ENCODE measurements around the gene MAST4.

Gene MAST4

DNA sequence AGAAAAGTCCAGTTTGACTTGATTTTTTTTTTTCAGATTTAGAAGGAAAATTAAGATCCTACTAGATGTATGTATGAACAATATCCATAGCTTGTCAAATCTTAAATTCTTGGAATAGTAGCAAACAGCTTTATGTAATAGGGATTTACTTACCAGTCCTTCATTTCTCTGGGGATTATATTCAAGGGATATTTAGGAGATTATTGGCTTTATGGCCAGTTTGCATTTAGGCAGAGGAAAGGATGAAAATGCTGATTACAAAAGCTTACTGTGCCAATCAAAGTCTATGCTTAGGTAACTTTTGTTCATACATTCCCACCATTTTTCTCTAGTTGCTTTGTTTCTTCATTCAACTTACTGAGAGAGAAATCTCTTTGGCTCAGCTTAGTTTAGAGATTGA is 47.9 kb downstream of the MAST4 start:
- DNase-seq (ENCODE audit: low read depth in 2 of 2, low spot score in 1 of 2), result no peak

DNA sequence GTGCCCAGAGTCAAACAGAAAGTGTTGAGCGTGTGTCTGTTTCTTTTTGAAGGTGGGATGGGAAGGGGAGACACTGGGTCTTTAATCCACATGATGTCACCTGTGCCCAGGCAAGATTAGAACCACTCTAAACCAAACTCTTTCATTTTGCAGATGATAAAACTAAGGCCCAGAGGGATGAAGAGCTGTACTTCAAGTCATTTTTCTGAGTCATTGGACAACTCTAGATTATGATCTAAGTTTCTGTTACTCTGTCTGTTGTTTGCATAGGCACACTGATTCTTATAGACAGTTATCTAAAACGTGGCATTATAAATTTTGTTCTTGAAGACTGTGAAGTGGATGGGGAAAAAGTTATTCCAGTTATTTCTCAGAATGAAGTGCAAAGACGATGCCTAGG is 48.8 kb downstream of the MAST4 start:
- no peak for DNase-seq (ENCODE audit: low read depth in 2 of 2, low spot score in 1 of 2)

DNA sequence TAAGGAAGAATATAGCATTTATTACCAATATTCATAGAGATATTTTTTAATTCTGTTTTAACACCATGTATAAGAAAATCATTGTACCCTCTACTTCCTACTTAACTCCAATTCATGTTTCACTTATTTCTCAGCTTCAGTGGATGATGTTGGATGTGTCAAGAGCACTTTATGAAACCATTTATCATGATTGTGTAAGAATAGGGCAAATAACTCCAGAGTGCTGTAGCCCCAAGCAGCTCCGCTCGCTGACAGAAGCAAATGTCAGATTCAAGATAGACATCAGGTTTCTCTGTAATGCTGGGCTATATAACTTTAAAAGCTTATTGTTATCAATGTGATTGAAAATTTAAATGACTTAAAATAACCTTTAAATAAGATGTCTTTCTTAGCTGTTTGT is 50.4 kb downstream of the MAST4 start:
- no peak for DNase-seq (ENCODE audit: low read depth in 2 of 2, low spot score in 1 of 2)

DNA sequence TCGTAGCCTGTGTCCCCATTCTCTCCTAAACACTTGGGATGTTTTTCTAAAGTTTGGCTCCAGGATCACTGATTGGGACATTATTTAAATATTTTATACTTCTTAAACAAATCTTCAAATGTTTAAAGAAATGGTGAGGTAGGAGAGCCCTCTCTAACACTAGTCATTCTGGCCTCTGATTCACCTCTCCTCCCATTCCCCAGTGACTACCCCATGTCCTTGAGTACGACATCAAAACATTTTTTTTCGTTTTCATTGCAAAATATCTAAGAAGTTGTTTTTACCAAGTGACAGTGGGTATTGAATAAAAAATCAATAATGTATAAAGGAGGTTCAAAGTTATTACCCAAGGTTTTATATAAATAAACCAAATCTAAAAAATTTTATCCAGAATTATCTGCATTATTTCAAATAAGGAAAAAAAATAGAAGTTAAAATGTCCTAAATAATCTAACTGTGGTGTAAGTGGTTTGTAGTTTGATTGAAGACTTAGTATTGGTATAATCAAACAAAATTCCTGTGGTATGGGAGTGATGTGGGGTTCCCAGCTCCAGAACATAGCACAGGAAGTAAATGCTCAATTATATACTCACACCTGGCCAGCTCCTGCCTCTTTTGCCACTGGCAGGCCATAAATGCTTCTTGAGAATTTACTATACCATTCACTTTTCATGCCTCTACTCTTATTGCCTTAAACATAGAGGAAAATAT is 51.1 kb downstream of the MAST4 start:
- no peak for DNase-seq (ENCODE audit: low read depth in 2 of 2, low spot score in 1 of 2)

DNA sequence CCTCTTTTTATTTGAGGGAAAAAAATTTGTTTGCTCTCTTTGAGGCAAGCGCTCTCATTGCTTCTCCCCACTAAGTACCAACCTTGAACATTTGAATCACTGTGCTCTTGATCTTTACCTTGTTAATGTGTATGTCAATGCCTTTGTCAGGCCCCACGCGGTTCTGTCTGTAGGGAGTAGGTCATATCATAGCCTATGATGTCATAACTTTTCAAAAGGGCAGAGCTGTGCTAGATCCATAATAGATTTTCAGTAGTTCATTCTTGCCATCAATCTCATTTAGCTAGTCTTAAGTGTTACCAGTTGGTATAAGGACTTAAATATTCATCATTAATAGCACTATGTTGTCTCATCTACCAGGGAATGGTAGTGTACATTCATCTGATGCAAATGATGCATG is 56.6 kb downstream of the MAST4 start:
- no peak for DNase-seq (ENCODE audit: low read depth in 2 of 2, low spot score in 1 of 2)

DNA sequence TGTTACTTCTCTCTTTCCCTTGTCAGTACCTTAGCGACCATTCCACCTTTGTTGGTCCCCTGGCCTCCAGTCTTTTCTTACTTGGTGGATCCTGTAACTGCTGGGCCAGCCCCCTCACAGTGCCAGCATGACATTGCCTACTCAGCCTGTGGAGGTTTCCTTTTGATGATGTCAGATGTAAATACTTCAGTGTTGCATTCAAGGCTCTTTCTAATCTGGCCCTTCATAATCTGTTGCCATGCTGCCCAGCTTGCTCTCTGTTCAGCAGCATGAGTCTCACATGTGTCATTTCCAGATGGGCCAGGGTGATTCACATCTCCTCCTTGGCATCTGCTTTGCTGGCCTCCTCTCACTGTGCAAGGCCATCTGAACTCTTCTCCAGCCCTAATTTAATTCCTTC is 57.1 kb downstream of the MAST4 start:
- DNase-seq (ENCODE audit: low read depth in 2 of 2, low spot score in 1 of 2), result no peak

DNA sequence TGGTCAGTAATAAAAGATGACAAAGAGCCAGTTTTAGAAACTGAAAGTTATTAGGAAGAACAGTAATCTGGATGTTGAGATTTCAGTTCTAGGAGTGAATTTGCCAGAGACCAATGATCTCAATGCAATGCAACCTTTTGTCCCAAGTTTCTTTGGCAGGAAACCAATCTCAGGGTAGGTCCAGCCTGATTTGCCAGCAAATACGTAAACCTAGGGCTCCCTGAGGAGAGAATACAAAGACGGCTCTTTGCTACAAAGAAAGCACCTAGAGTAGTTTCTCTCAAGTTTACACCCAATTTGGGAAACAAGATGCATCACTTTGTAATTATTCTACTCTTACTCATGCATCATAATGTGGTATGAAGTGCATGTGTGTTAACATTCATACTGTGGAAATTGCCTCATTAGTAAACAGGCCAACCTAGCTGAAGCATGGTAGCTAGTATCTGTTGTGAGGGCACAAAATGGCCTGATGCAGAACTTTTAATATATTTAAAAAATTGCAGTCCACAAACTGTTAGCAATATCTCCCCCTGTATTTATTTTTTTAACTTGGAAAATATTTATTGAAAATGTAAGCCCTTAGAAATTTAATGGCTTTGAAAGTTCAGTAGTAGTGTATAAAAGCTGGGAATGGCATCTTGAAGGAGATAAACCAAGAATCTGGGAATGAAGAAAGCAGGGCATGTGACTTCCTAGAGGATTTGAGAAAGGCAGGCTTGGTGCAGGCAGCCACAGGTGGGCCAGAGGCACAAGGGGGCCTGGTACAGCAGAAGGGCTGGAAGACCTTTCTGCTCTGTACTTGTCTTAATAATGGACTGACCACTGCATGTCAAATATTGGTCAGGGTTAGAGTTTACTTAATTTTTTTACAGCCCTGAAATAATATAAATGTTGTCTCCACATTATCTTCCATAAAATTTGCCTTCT is 59.5 kb downstream of the MAST4 start:
- no peak for DNase-seq (ENCODE audit: low read depth in 2 of 2, low spot score in 1 of 2)

DNA sequence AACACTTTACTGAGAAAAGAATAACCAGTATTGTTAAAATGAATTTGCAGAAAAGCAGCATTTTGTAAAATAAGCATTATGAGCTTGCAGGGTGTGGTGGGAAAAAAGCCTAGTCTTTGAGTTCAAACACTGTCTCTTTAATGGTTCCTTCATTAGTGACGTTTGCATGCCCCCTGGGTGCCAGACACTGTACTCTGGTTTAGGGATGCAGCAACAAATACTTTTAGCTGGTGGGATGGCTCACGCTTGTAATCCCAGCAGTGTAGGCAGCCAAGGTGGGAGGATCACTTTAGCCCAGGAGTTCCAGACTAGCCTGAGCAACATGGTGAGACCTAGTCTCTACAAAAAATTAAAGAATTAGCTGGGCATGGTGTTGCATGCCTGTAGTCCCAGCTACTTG is 62.3 kb downstream of the MAST4 start:
- DNase-seq (ENCODE audit: low read depth in 2 of 2, low spot score in 1 of 2), result no peak

DNA sequence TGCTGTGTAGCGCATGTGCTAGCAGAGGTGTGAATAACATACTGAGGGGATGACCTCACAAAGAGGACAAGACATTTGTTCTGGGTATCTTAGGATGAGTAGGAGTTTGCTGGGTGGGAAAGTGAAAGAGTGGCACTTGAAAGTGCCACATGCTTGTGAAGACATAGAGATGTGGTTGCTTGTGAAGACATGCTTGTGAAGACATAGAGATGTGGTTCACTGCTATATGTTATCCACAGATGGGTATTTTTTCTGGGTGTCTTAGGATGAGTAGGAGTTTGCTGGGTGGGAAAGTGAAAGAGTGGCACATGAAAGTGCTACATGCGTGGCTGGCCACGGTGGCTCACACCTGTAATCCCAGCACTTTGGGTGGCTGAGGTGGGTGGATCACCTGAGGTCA is 63.6 kb downstream of the MAST4 start:
- no peak for DNase-seq (ENCODE audit: low read depth in 2 of 2, low spot score in 1 of 2)

DNA sequence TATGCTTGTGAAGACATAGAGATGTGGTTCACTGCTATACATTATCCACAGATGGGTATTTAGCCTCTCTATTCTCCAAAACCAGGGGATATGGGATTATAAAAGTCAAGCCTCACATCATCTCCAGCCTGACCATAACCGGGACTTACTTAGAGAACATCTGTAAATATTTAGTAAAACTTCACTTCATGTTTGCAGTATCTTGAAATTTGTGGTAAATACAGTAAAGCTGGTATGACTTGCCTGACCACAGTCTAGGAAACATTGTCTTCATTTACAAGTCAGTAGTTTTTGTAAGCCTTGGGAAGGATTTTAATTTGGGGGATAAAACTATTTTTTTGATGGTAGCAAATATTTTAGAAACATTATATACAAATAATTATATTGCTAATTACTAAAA is 64.2 kb downstream of the MAST4 start:
- DNase-seq (ENCODE audit: low read depth in 2 of 2, low spot score in 1 of 2), result no peak

DNA sequence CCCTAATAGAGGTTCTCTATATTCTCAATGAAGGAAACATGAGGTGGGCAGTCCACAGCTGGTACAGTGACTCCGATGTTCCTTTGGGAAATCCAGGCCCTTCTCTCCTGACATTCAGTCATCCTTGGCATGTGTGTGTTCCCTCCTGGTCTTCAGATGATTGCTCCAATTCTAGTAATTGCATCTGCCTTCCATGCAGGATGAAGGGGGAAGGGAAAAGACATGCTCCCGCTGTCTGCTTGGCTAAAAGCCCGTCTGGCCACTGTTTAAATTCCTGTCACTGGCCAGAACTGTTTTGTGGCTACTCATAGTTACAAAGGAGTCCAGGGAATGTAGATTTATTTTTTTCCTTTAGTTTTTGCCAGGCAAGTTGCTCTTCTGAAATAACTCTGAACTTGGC is 65.0 kb downstream of the MAST4 start:
- DNase-seq (ENCODE audit: low read depth in 2 of 2, low spot score in 1 of 2), result no peak

DNA sequence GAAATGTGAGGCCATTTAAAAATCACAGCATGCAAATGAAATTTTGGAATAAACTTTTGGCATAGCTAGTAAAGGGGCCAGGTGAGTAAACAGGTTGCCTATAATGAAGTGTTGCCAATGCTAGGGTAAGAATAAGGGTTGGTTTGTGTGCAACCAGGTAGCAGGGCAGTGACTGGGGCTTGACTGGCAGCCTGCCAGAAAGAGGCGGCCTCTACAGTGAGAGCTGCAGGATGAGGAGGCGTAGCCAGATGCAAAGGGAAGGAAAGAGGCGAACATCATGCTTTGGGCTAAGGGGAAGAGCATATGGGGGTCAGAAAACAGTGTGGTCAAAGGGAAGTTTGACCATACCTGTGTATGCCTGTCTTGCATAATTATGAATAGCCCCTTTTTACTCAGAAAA is 70.6 kb downstream of the MAST4 start:
- no peak for DNase-seq (ENCODE audit: low read depth in 2 of 2, low spot score in 1 of 2)

DNA sequence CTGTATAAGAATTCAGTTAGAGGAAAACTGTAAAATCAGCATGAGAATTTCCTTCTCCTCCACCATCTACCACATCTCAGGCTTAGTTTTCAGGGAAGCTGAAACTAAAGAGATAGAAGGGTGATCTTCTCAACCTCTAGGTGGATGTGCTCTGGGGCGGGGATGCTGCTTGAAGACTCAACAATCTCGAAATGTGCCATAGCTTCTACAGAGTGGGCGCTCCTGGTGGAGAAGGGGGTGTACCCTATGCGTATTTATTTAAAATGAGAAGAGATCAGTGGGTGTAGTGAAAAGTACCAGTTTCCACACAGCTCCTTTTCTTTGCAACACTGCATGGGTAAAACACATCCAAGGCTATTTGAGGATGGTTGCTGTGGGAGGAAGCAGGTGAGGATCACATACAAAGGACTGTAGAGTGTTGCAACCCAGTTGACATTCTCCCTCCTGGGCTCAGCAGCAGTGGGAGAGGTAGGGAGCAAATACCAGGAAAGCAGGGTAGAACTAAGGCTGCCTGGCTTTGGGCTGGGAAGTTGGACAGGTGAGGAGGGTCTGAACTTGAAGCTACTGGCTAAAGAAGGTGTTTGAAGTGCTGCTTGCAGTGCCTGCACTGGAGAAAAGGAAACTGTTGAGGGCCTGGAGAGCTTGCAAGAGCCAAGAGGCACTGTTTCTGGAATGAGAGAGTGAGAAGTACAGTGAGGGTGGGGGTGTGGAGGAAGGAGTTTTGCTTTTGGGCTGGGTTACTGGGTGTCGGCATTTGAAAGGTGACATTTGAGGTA is 73.1 kb downstream of the MAST4 start:
- DNase-seq (ENCODE audit: low read depth in 2 of 2, low spot score in 1 of 2), result no peak

DNA sequence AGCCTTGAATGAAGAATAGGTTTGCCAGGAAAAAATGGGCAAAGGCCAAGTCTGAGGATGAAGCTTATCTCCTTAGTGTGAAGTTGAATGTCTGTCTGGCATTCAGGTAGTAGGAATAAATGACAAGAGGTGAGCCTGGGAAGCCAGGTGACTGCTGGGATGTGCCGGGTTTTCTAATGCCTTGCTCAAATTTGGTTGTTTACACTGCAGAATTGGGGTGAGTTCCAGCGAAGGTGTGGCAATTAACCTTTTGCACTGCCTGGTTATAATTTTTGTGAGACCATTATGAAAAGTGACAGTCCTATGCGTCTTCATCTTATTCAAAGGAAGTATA is 73.6 kb downstream of the MAST4 start:
- no peak for DNase-seq (ENCODE audit: low read depth in 2 of 2, low spot score in 1 of 2)

DNA sequence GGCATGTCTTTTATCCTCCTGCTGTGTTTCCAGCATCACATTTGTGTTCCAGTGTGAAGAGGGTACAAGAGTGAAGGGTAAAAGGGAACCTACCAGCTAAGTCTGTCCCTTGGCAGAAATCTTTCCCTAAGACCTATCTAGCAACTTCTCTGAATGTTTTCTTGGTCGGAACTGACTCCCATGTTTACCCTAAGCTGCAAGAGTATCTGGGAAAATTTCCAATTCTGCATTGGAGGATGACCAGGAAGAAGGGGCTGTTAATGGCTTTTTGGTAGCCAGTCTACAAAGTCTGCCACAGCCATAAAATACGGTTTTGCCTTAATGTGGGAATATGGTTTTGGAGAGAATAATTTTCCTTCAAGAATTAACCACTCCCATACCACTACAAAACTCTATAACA is 75.1 kb downstream of the MAST4 start:
- no peak for DNase-seq (ENCODE audit: low read depth in 2 of 2, low spot score in 1 of 2)

DNA sequence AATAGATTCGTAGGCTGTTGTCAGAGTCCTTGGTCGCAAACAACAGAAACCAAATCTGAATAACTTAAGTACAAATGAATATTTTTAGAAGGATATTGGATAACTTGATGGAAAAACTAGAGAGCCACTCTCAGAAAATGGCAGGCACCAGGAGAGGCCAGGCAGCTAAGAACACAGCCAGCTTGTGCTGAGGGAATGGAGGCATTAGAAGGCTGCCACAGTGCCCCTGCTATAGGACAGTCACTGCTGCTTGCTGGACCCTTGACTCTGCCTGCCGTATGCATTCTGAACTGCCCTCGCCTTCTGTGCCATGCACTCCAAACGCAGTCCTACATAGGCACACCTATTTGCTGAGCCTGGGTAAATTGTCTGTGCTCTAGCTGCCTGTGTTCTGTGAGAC is 78.6 kb downstream of the MAST4 start:
- no peak for DNase-seq (ENCODE audit: low read depth in 2 of 2, low spot score in 1 of 2)

DNA sequence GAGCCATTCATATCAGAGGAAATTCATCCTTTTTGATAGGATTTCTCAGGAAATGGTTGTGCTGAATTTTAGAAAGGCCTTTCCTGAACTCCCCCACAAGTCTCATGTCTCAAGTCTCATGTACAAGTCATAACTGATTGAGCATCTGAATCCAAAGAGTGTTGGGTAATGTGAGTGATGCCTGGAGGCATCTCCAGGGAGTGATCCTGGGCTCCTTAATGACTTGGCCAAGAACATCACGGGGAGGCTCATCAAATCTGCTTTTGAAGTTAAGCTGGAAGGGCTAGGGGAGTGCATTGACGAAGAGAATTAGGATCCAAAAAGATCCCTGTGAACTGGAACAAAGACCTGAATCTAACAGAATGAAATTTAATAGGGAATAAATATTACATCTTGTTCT is 79.2 kb downstream of the MAST4 start:
- no peak for DNase-seq (ENCODE audit: low read depth in 2 of 2, low spot score in 1 of 2)

DNA sequence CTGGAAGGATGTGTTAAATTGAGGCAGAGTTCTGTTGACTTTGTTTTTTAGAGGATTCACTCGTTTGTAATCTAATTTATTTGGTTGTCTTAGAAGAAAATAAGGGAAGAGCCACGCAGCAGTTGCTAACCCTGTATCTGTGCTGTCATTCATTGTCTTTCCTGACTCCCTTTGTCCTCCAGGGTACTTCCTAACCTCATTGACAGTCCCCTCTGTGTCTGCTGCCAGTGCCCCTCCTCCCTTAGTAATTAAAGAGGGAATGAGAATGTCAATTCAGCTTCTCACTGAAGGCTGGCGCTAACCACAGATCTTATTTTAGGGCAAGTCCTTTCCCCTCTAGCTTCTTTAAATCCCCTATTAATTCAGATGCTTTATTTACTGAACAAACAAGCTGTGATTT is 84.0 kb downstream of the MAST4 start:
- DNase-seq (ENCODE audit: low read depth in 2 of 2, low spot score in 1 of 2), result no peak

DNA sequence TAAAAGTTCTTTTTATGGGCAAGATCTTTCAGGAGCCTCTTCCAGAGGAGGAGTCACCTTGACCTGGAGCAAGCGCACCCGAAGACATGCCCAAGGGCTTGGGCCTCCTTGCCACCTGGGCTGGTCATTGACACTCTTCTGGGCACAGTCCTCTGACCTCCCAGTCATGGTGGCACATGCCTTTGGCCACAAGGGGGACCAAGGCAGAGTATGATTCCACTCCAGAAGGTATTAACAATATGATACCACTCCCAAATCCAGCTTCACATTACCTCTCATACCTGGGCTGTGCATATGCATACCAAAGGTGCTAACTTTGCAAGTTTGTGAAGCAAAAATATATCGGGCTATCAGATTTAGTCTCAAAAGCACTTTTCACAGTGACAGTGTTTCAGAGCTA is 84.6 kb downstream of the MAST4 start:
- no peak for DNase-seq (ENCODE audit: low read depth in 2 of 2, low spot score in 1 of 2)

DNA sequence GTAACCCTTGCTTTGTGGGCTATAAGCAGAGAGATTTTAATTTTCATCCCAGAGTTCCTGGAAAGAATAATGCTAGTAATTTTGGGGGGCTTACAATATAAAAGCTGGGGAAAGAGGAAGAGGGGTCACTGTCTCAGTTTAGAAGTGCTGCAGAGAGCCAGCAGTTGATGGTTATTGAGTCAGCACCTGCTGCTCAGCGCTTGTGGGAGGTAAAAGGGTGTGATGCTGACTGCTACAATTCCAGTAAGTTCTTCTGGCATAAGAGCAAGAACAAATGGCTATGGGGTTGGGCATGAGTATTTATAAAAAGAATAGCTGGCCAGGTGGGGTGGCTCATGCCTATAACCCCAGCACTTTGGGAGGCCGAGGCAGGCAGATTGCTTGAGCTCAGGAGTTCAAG is 88.5 kb downstream of the MAST4 start:
- no peak for DNase-seq (ENCODE audit: low read depth in 2 of 2, low spot score in 1 of 2)

DNA sequence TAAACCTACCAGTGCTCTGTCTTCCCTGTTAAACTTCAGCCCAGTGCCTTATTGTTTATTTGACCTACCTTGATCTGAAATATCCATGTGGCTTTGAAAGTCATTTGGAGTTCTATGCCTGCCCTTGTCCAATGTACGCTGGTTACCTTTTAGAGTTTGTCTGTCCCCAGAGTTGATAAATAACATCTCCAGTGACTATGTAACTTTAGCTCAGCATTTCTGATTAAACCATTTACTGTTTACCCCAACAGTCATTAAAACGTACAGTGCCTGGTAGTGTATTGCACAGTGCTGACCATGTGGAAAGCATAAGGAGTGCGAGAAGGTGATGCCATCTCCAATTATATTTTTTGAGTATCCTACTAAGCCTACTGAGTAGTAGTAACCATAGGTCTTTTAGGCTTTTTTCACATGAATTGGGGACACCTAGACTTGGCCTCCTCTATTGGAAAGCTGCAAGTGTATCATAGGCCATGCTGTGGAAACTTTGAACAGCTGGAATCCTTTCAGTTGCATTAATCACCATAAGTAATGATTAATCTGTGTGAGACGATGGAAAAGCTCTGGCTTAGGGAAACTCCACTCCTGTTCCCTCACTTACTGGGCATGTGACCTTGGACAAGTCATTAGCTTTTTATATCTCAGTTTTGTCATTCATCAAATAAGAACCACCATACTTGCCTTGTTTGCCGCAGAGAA is 93.5 kb downstream of the MAST4 start:
- DNase-seq (ENCODE audit: low read depth in 2 of 2, low spot score in 1 of 2), result no peak
